GM18499 (cell line): Measurements from ENCODE around the gene TPM1.

Source experiments
- ATAC-seq: cut with Tn5 transposase; IDR thresholded peaks from one replicate; pipeline ENCODE4 v1.9.1; 2021; ENCODE audit warnings: moderate number of reproducible peaks; ENCODE audit not compliant: insufficient read depth, unreplicated experiment

The TPM1 gene

DNA sequence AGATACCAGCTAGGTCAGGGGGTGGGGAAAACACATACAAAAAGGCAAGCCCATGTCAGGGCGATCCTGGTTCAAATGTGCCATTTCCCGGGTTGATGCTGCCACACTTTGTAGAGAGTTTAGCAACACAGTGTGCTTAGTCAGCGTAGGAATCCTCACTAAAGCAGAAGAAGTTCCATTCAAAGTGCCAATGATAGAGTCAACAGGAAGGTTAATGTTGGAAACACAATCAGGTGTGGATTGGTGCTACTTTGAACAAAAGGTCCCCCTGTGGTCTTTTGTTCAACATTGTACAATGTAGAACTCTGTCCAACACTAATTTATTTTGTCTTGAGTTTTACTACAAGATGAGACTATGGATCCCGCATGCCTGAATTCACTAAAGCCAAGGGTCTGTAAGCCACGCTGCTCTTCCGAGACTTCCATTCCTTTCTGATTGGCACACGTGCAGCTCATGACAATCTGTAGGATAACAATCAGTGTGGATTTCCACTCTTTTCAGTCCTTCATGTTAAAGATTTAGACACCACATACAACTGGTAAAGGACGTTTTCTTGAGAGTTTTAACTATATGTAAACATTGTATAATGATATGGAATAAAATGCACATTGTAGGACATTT lies 28.9 kb downstream of the TPM1 start:
- no peak for ATAC-seq

DNA sequence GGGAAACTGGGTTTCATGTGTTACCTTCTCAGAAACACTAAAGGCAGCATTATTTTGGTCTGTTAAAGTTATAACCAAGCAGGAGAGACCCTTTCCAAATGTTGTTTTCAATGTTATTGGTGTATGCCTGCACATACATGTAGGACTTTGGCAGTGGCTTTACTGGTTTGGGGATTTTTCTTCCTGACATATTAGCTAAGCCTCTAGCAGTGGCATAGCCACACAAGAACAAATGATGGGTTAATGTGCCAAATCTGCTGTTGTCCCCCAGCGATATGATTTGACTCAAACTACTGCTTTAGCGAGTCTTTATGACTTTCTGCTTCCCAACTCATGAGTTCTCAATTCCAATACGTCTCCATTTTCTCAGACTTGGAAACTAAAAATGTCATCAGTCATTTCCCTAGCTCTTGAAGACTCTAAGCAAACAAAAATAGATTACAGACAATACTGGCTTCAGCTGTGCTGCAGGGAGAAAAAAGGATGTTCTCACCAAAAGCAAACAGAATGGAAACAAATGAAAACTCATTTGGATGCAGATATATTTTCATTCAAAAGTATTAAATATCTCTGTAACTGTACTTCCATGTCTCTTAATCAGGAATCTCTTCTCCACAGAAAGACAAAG lies 29.6 kb downstream of the TPM1 start:
- ATAC-seq: no peak

DNA sequence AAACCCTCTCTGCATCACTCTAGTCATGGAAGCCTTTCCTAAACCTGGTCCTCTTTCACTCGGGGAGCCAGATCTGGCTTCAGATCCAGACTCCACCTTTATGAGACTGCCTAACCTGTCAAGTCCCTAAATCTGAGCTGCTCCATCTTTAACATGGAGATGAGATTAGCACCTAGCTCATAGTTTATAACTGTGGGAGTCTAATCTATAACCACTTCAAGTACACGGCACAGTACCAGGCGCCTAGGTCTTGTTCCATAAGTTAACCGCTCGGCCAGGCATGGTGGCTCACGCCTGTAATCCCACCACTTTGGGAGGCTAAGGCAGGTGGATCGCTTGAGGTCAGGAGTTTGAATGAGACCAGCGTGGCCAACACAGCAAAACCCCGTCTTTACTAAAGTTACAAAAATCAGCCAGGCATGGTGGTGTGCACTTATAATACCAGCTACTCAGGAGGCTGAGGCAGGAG lies 30.3 kb downstream of the TPM1 start:
- ATAC-seq: no peak

DNA sequence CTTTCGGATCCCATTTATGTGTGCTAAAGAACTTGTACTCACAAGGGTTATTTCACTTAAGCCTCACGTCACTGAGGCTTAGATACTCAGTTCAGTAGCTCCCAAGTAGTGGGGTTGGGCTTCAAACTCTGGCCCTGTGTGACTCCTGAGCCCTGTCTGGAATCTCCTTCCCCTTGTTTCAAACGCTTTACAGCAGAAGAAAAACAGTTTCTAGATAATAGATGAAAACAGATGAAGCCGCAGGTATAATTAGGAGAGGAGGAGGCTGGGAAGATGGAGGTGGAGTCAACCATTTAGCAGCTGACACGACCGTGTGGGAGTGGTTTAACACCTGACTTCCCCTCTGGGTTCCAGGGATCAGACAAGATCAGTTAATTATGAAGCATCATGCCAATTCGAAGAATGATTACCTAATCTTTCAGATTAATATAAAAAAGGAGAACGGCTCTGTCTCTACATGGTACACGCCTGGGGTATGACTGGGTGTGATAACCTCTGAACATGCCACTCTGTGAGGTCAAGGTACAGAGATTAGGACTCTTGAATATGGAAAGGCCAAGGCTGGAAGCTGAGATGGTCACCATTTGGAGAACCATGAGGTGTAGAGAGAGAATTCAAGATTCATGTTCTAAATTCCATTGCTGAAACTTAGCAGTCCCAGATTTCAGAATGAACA lies 31.1 kb downstream of the TPM1 start:
- ATAC-seq: no peak

DNA sequence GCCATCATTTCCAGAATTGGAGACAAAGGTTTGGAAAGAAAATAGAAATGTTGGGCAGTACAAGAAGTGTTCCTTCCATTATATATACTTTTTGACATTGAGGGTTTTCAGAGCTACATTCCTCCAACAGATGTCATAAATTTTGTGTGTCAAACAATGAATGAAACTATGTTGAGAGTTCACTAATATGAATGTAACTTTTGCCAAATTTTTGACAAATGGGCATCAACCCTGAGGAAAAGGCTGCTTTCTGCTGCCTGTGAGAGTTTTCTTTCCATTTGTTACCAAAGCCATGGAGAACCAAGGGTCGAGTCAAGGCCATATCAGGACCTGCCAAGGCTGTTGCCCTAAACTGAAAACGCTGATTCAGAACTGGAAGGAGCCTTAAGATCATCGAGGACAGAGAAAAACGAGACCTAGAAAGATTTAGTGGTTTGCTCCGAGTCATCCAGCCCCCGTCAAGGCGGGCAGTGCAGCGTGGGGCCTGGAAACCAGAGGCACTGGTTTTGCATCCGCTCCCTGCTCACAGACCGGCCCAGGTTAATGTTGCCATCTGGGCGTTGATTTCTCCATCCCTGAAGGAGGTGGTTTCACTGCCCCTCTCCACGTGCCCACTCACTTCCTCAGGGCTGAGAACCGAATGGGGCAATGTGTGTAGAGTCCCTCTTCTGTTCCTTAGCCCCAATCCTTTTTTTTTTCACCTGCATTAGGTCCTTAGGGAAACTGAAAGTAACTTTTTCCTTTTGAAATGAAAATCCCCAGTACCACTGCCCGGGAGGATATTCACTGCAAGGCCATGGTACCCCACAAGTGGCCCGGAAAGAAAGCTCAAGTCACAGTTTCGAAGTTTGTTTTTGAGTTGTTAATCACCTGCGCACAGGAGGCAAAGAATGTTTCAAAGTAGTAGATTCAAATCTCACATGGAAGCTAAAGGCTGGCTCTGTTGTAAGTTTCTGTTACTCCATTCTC lies 32.8 kb downstream of the TPM1 start:
- no peak for ATAC-seq

DNA sequence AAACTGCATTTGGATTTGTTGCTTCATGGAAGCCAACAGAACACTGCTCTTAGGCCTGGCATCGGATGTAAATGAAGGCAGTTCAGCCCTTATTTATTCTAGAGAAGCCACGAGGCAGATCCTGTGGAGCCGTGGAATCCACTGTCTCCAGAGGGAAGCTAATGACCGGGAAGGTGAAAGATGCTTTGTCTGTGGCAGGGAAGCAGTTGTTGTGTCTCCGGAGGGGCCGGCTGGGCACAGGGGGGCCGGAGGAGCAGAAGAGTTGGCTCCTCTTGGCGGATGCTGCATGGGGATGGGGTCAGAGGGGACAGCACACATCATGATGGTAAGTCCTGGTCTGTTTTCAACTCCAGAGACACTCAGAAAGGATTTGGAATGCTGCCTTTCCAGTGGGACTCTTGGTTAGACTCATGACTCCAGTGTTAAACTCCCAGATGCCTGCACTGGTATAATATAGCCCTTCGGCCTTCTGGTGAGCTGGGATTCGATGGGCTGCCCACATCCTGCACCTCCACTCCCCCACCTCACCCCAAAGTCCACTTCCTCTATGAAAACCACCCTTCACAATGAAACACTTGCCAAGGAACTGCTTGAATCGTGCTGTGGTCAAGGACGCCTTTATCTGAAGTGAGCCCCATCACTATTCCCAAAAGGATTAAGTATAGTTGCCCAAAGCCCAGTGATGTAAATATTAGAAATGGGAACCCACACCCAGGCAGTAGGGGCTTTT lies 33.6 kb downstream of the TPM1 start:
- ATAC-seq: no peak

DNA sequence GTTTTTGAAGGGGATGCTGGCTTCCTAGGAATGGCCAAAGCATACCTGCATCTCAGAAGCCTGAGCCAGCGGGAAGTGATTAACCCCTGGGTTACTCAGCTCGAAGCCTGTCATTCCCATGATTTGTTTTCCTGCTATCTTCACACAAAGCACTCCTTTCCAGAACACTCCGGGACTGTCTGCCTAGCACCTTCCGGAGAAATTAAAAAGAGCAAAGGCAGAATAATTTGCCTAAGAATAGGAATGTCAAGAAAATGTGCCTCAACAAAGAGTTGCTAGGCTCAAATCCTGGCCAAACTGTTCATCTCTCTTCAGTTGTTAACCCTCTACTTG lies 34.1 kb downstream of the TPM1 start:
- no peak for ATAC-seq

DNA sequence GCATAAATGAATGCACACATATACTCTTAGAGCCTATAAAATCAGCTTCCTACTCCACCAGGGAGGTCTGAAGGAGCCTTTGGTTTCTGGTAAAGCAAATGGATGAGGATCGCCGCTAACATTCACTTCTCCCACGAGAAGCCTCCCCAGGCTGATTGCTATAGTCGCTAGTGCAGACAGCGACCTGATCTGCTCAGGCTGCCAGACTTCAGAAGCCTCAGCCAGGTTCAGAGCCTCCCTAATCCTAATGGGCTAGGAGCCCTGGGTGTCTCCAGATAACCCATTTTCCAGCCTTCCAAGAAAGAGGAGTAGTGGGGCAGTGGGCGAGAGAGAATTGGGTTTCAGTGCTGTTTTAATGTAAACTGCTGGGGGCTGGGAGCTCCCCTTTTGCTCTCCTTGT lies 35.4 kb downstream of the TPM1 start:
- no peak for ATAC-seq

DNA sequence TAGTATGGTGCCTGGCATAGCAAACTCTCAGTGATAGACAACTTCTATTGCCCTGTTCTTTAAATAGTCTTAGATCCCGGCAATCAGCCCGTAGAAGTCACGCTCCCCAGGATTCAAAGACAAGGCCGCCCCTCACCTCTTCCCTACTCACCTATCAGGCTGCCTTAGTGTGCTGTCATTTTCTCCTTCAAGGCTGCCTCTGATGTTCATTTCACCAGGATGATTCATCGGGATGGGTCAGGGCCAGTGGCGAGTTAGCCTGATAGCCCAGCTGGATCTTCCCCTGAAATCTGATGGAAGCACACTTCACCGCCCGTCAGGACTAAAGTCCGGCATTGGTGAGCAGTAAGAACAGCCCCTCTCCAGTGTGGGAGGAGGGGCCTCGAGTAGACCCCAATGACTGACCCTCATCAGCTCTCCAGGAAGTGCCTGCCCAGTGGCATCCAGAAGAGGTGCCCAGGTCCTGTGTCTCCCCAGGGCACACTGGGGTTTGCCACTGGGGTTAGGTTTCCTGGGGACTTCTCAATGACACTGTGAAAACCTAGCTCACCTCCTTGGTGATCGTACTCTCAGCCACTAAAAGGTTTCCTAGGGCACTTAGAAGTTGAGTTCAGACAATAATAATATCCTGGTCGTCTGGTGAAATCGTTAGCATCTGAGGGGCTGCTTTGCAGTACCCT lies 37.5 kb downstream of the TPM1 start:
- ATAC-seq: no peak

DNA sequence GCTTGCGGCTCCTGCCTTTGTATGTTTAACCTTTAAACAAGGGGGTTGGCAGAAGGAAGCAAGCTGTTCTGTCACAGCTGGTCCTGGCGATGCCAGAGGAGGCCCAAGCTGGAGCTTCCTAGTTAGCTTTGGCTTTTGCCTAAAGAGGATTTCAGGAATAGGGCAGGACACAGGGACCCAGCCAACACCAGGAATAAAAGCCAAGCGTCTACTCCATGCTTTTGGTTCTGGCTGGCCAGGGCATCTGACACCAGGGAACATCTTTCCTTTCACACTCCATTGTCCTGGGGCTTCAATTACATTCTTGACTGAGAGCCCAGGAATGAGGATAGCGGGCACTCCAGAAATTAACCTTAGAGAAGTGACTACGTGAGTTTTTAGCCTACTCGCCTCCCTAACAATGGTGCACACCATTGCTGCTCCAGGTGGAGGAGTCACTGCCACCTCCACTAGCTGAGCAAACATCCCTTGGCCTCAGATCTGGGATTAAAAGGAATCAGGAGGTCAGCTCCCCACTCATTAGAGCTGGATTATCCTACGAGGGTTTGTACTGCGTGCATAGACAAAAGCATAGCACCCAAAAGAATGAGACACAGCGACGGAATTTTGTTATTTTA lies 38.2 kb downstream of the TPM1 start:
- ATAC-seq: no peak

DNA sequence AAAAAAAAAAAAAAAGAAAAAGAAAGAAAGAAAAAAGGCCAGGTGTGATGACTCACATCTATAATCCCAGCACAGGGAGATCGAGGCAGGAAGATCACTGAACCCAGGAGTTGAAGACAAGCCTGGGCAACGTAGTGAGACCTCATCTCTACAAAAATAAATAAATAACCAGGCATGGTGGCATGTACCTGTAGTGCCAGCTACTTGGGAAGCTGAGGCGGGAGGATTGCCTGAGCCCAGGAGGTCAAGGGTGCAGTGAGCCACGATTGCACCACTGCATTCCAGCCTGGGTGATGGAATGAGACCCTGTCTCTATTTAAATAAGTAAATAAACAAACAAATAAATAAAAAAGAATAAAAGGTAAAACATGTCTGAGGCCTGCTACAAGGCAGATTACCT lies 39.8 kb downstream of the TPM1 start:
- ATAC-seq: no peak

DNA sequence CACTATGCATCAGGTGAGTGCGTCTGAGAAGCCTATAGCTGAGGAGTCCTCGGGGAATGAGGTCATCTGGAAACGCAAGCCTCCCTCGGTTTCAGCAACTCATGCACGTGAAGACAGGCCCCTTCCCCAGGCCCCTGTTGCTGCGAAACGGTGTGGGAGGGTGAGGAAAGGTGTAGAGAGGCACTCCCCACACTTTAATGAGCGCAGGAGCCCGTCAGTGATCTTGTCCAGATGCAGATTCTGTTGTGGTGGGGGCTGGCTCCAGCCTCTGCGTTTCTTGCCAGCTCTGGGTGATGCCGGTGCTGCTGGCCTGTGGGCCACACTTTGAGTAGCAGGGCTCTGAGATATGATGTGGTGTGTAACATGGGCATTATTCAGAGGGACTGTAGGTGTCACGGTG lies 40.5 kb downstream of the TPM1 start:
- ATAC-seq: no peak

DNA sequence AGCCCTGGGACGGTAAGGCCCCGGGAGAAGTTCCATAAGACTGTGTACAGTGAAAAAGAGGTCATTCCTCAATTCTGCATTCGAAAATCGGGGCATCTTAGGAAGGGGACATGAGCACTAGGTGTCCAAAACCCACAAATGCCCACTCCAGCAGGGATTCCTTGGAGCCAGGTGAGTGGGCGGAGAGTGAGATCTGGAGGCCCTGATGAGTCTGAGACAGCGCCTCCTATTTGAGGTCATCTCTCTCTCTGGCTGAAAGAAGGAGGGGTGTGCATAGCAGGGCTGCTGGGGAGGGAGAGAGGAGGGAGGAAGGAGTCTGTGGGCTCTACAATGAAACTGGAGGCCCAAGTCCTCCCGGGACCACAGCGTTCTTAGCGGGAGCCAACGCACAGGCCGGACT lies 41.0 kb downstream of the TPM1 start:
- ATAC-seq: no peak

DNA sequence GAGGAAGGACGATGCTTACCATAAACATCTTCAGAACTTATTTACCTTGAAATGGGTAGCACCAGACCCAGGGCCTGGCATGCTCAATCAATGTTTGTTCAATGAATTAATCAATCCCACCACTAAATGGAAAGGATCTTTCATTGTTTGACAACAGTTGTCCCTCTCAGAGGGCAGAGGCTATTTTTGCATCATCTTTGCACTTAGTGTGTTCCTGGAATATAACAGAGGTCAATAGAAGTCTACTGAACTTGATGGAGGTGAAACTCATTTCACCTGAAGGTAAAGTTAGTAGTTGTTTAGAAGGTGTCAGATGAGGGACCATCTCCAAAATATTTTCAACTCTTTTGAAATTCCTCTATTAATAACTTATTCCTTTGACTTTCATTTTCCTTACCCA lies 42.3 kb downstream of the TPM1 start:
- no peak for ATAC-seq

DNA sequence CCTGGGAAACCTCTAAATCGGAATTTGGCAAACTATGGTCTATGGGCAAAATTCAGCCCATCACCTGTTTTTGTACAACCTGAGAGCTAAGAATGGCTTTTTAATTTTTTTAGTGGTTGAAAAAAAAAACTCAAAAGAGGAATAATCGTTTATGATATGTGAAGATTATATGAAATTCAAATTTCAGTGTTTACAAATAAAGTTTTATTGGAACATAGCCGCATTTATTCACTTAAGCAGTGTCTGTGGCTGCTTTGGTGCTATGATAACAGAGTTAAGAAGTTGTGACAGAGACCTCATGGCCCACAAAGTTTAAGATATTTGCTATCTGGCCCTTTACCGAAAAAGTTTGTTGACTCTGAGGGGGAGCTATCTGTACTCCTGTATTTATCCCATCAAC lies 42.7 kb downstream of the TPM1 start:
- no peak for ATAC-seq

DNA sequence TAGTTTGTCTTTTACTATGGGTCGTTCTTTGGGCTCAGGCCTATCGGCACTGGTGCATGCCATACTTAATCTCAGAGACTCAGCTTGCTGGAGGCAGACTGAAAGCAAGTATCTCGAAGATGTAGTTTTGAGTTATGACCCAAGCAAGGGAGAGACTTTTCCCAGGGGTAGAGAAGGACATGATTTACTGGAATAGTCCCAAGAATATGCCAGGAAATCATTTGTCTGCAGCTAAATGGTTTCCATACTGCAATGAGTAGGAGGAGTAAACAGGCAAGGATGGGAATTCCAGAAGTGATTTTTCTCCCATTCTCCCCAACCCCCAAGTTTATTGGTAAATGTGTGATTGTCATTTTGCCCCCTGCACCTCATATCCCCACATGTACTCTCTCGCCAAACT lies 43.7 kb downstream of the TPM1 start:
- no peak for ATAC-seq

DNA sequence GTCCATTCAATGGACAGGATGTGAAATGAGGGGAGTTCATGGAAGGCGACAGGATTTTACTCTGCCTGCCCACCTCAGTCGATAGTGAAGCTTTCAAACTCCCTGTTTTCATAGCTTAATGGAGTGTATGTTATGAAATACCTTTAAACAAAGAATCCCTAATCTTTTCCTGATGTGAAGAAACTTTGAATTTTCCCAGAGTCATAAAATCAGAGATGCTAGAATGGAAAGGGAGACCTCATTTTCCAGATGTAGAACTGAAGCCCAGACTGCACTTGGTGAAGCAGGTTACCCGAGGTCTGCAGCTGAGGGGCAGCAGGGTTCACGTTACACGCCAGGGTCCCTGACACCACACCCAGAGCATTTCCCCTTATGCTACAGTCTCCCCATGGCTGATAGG lies 44.4 kb downstream of the TPM1 start:
- ATAC-seq: no peak

DNA sequence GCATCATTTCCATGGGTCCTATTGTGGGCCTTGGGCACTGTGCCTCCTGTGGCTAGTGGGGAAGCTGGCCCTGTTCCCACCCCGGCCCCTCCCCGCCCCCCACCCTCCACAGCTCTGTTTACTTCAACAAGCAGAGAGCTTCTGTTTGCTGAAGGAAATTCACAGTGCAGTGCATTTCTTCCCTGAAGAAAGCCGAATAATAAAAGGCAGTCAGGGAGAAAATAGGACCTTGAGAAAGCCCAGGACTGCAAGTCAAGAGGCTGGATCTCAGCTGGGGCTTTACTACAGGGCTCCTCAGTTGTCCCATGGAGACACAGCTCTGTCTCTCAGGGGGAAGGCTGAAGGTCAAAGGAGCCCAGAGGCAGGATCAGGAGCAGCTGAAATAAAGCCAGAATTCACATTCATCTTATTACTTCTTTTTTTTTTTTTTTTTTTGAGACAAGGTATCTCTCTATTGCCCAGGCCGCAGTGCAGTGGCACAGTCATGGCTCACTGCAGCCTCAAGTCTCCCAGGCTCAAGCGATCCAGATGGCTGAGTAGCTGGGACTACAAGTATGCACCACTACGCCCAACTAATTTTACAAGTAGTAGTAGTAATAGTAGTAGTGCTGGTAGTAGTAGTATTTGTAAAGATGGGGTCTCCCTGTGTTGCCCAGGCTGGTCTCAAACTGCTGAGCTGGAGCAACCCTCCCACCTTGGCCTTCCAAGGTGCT lies 46.1 kb downstream of the TPM1 start:
- no peak for ATAC-seq
